Prostate gland (tissue), 2 donors: ENCODE measurements around the gene CCL4.

ENCODE experiments used
- POLR2AphosphoS5 ChIP-seq: sonication (generic); formaldehyde crosslinking; IDR thresholded peaks from one replicate; pipeline ENCODE4 v1.6.1; 2017; ENCODE audit warnings: antibody characterized with exemption
- TF ChIP-seq, protein P1 (sequence below), 4 experiments: fragments of 200-600 bp in 2 of 4; fragments of 450-650 bp in 2 of 4; sonication (generic) in 2 of 4; IDR thresholded peaks; 1 replicate in 3 of 4; 2 replicates in 1 of 4; pipeline ENCODE4 v1.5.1; 2016 to 2019; ENCODE audit warnings: antibody characterized with exemption in 4 of 4, mild to moderate bottlenecking in 2 of 4, moderate library complexity in 2 of 4

DNA sequence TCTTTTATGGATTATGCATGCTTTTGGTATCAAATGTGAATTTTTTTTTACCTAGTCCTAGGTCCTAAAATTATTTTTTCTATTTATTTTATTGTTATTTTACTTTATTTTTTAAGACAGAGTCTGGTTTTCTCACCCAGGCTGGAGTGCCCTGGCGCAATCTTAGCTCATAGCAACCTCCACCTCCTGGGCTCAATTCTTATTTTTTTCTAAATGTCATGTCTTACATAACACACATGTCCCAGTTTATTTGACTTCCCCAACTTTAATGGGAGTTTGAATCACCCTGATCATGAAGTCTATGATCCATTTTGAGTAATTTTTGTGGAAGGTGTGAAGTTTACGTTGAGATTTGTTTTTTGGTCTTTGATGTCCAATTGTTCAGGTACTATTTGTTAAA lies 42.8 kb upstream of the CCL4 start:
- TF ChIP-seq, protein P1, sequence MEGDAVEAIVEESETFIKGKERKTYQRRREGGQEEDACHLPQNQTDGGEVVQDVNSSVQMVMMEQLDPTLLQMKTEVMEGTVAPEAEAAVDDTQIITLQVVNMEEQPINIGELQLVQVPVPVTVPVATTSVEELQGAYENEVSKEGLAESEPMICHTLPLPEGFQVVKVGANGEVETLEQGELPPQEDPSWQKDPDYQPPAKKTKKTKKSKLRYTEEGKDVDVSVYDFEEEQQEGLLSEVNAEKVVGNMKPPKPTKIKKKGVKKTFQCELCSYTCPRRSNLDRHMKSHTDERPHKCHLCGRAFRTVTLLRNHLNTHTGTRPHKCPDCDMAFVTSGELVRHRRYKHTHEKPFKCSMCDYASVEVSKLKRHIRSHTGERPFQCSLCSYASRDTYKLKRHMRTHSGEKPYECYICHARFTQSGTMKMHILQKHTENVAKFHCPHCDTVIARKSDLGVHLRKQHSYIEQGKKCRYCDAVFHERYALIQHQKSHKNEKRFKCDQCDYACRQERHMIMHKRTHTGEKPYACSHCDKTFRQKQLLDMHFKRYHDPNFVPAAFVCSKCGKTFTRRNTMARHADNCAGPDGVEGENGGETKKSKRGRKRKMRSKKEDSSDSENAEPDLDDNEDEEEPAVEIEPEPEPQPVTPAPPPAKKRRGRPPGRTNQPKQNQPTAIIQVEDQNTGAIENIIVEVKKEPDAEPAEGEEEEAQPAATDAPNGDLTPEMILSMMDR (IDR thresholded peaks at IDR 0.05), result no peak
- no peak for TF ChIP-seq POLR2AphosphoS5
